GM21717 (cell line): Measurements from ENCODE around the gene FOXP1.

Source experiments
- ATAC-seq: cut with Tn5 transposase; IDR thresholded peaks from one replicate; pipeline ENCODE4 v1.9.1; 2021; ENCODE audit warnings: mild to moderate bottlenecking, moderate library complexity; ENCODE audit not compliant: unreplicated experiment

Gene FOXP1

GRCh38 chr3:71120012-71120411, 463.5 kb downstream of the FOXP1 start:
- ATAC-seq: no peak

GRCh38 chr3:71119171-71119570, 464.4 kb downstream of the FOXP1 start:
- ATAC-seq: no peak

GRCh38 chr3:71118436-71118835, 465.1 kb downstream of the FOXP1 start:
- ATAC-seq: no peak

GRCh38 chr3:71117572-71118247, 465.8 kb downstream of the FOXP1 start:
- no peak for ATAC-seq

GRCh38 chr3:71114610-71115009, 468.9 kb downstream of the FOXP1 start:
- ATAC-seq: no peak

GRCh38 chr3:71112576-71112975, 471.0 kb downstream of the FOXP1 start:
- ATAC-seq: no peak

- no peak for ATAC-seq
Measured at GRCh38 chr3:71111784-71112440, 471.6 kb downstream of the FOXP1 start.

- ATAC-seq: no peak
Measured at GRCh38 chr3:71110385-71111222, 472.9 kb downstream of the FOXP1 start.

- ATAC-seq: no peak
Measured at GRCh38 chr3:71109977-71110285, 473.6 kb downstream of the FOXP1 start.

- ATAC-seq: no peak
Measured at GRCh38 chr3:71109241-71109976, 474.1 kb downstream of the FOXP1 start.

GRCh38 chr3:71107926-71108325, 475.6 kb downstream of the FOXP1 start:
- no peak for ATAC-seq

GRCh38 chr3:71104976-71105375, 478.6 kb downstream of the FOXP1 start:
- no peak for ATAC-seq

GRCh38 chr3:71104556-71104955, 479.0 kb downstream of the FOXP1 start:
- ATAC-seq: no peak

GRCh38 chr3:71104121-71104541, 479.4 kb downstream of the FOXP1 start:
- no peak for ATAC-seq

GRCh38 chr3:71103430-71103921, 480.1 kb downstream of the FOXP1 start:
- ATAC-seq: no peak

- no peak for ATAC-seq
Measured at GRCh38 chr3:71102111-71102983, 481.2 kb downstream of the FOXP1 start.

- ATAC-seq: no peak
Measured at GRCh38 chr3:71101626-71102025, 481.9 kb downstream of the FOXP1 start.

- ATAC-seq: no peak
Measured at GRCh38 chr3:71101014-71101413, 482.5 kb downstream of the FOXP1 start.

GRCh38 chr3:71099997-71100719, 483.4 kb downstream of the FOXP1 start:
- no peak for ATAC-seq
